ENCODE measurements around the gene MMP24OS. TPM values are rescaled to one million over a fixed set of nuclear protein-coding genes. Genes with fewer than 3 reads are reported as not detected.

Gene MMP24OS
- total RNA-seq, 1 donor from 2014 or later, result 2.9 TPM

- TF ChIP-seq EZH2phosphoT487 (IDR thresholded peaks at IDR 0.05) (no peak), EZH2 (IDR thresholded peaks at IDR 0.05) (no peak)
- TF ChIP-seq, protein P1, sequence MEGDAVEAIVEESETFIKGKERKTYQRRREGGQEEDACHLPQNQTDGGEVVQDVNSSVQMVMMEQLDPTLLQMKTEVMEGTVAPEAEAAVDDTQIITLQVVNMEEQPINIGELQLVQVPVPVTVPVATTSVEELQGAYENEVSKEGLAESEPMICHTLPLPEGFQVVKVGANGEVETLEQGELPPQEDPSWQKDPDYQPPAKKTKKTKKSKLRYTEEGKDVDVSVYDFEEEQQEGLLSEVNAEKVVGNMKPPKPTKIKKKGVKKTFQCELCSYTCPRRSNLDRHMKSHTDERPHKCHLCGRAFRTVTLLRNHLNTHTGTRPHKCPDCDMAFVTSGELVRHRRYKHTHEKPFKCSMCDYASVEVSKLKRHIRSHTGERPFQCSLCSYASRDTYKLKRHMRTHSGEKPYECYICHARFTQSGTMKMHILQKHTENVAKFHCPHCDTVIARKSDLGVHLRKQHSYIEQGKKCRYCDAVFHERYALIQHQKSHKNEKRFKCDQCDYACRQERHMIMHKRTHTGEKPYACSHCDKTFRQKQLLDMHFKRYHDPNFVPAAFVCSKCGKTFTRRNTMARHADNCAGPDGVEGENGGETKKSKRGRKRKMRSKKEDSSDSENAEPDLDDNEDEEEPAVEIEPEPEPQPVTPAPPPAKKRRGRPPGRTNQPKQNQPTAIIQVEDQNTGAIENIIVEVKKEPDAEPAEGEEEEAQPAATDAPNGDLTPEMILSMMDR (IDR thresholded peaks at IDR 0.05), result no peak
- Histone ChIP-seq H3K27me3 (no peaks in the 10 kb centered on the region), H3K4me3 (no peak overlapping the region), H3K9ac (no peak overlapping the region), H3K79me2 (ENCODE audit: low read depth) (peaks cover 43% of the 10 kb centered on the region), H3K27ac (no peak overlapping the region), H2AFZ (replicated peaks) (no peak overlapping the region), H3K9me3 (ENCODE audit: low read depth) (no peaks in the 10 kb centered on the region), H3K36me3 (no peaks in the 10 kb centered on the region), H3K4me1 (peaks cover 6% of the 10 kb centered on the region), H3F3A (ENCODE audit: low read depth) (peaks cover 24% of the 10 kb centered on the region), H4K20me1 (ENCODE audit: low read depth) (peaks cover 12% of the 10 kb centered on the region), H3K4me2 (no peak overlapping the region)
- H3K27ac Mint-ChIP-seq, result peak overlapping the region; percentile 91
- no peaks in the 10 kb centered on the region for H3K9me3 Mint-ChIP-seq
- peak overlapping the region; percentile 35 for H3K4me3 Mint-ChIP-seq
- peaks cover 27% of the 10 kb centered on the region for H3K4me1 Mint-ChIP-seq
- no peak for DNase-seq (ENCODE audit: low spot score)
- H3K36me3 Mint-ChIP-seq, result peaks cover 24% of the 10 kb centered on the region
- peaks cover 4% of the 10 kb centered on the region for H3K27me3 Mint-ChIP-seq (ENCODE audit: insufficient read depth, low read depth)
Observed at GRCh38 chr20:35279533-35280174, 1.7 kb upstream of the MMP24OS start.

DNA sequence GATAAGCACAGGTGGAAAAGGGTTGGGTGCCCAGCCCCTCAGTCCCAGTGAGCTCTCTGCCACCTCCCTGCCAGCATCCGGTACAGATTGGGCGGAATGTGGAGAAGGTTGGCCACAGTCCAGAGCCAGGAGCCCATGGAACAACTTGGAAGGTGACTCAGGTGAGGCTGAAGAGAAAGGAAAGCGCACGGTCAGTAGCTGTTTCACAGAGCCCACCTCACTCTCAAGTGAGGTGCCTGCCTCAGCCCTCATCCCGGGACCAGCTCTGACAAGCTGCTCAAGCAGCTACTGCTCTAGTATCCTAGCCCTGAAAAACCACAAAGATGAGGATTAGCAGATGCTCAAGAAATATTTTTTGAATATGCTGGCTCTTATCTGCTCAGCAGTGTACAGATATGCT, 1.1 kb upstream of the MMP24OS start:
- H3K27me3 ChIP-seq, result no peaks in the 10 kb centered on the region
- peaks cover 39% of the 10 kb centered on the region for H3K79me2 ChIP-seq (ENCODE audit: low read depth)
- peaks cover 6% of the 10 kb centered on the region for H3K4me1 ChIP-seq
- H3F3A ChIP-seq (ENCODE audit: low read depth), result peaks cover 24% of the 10 kb centered on the region
- Mint-ChIP-seq H3K4me1 (peaks cover 26% of the 10 kb centered on the region), H3K27me3 (ENCODE audit: insufficient read depth, low read depth) (peaks cover 4% of the 10 kb centered on the region), H3K4me3 (peak overlapping the region; percentile 35), H3K36me3 (peaks cover 24% of the 10 kb centered on the region), H3K9me3 (no peaks in the 10 kb centered on the region), H3K27ac (no peak overlapping the region)
- H3K36me3 ChIP-seq, result no peaks in the 10 kb centered on the region
- TF ChIP-seq EZH2 (IDR thresholded peaks at IDR 0.05) (no peak), EZH2phosphoT487 (IDR thresholded peaks at IDR 0.05) (no peak)
- TF ChIP-seq, protein P1 (IDR thresholded peaks at IDR 0.05), result no peak
- H4K20me1 ChIP-seq (ENCODE audit: low read depth), result peaks cover 9% of the 10 kb centered on the region
- H3K9ac ChIP-seq, result no peak overlapping the region
- no peak for DNase-seq (ENCODE audit: low spot score)
- H3K27ac ChIP-seq, result no peak overlapping the region
- no peak overlapping the region for H2AFZ ChIP-seq (replicated peaks)
- H3K4me2 ChIP-seq, result no peak overlapping the region
- no peaks in the 10 kb centered on the region for H3K9me3 ChIP-seq (ENCODE audit: low read depth)
- no peak overlapping the region for H3K4me3 ChIP-seq

DNA sequence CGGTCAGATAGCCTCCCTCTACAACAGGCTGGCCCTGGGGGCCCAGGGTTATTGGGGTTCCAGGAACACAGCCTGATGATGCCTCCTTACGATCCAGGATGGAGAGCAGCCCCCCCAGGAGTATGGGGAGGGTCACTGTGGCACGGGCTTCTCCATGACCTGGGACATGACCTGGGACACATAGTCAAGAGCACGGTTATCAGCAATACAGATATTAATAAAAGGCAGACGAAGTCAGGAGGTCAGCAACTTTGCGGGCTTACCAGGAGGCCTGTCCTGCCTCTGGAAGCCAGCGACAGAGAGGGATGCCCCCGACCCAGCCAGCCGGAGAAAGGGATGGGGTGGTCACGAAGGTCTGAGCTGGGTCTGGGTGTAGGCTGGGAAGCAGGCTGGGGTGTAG, 795 bp downstream of the MMP24OS start:
- H3K27ac ChIP-seq, result peak overlapping the region; percentile 72

More for the DNA sequence above, 795 bp downstream of the MMP24OS start:
- peaks cover 16% of the 10 kb centered on the region for H3K4me1 Mint-ChIP-seq
- no peak for DNase-seq (ENCODE audit: low spot score)
- TF ChIP-seq EZH2 (IDR thresholded peaks at IDR 0.05), result no peak
- no peak for TF ChIP-seq EZH2phosphoT487 (IDR thresholded peaks at IDR 0.05)
- TF ChIP-seq, protein P1 (IDR thresholded peaks at IDR 0.05), result no peak
- H3K4me1 ChIP-seq, result no peaks in the 10 kb centered on the region
- peak overlapping the region; percentile 96 for H3K4me2 ChIP-seq
- no peaks in the 10 kb centered on the region for H3K9me3 ChIP-seq (ENCODE audit: low read depth)
- peak overlapping the region; percentile 79 for H3K4me3 ChIP-seq
- no peaks in the 10 kb centered on the region for H4K20me1 ChIP-seq (ENCODE audit: low read depth)
- H3K4me3 Mint-ChIP-seq, result peak overlapping the region; percentile 97
- H2AFZ ChIP-seq (replicated peaks), result no peak overlapping the region
- H3K9me3 Mint-ChIP-seq, result no peaks in the 10 kb centered on the region
- H3K27me3 Mint-ChIP-seq (ENCODE audit: insufficient read depth, low read depth), result peaks cover 4% of the 10 kb centered on the region
- H3K27ac Mint-ChIP-seq, result peak overlapping the region; percentile 98
- H3F3A ChIP-seq (ENCODE audit: low read depth), result peaks cover 30% of the 10 kb centered on the region
- peaks cover 23% of the 10 kb centered on the region for H3K36me3 Mint-ChIP-seq
- peak overlapping the region; percentile 70 for H3K9ac ChIP-seq
- H3K36me3 ChIP-seq, result no peaks in the 10 kb centered on the region
- peaks cover 20% of the 10 kb centered on the region for H3K79me2 ChIP-seq (ENCODE audit: low read depth)
- no peaks in the 10 kb centered on the region for H3K27me3 ChIP-seq

Data from neural progenitor cell (in vitro differentiated cells).